MM.1S (cell line): Measurements from ENCODE around the gene CLMN.

Source experiments
- CTCF ChIP-seq: fragments of 300-600 bp; sonication (generic); IDR thresholded peaks from 2 replicates; pipeline ENCODE4 v1.5.1; 2016; ENCODE audit warnings: antibody characterized with exemption, low read length, mixed read lengths
- EZH2 ChIP-seq: fragments of 300-600 bp; sonication (generic); optimal IDR thresholded peaks from 2 replicates; pipeline ENCODE3; 2017; ENCODE audit warnings: low read depth, mild to moderate bottlenecking, antibody characterized with exemption, low read length, mixed read lengths
- EZH2phosphoT487 ChIP-seq: fragments of 300-600 bp; sonication (generic); IDR thresholded peaks from 2 replicates; pipeline ENCODE4 v1.6.1; 2018; ENCODE audit warnings: antibody characterized with exemption, low read length

- TF ChIP-seq CTCF (no peak), EZH2 (no peak), EZH2phosphoT487 (no peak)
Observed at GRCh38 chr14:95250140-95250769, 69.5 kb downstream of the CLMN start.
